Caco-2 (cell line): Measurements from ENCODE around the gene INO80E. TPM values are rescaled to one million over a fixed set of nuclear protein-coding genes. Genes with fewer than 3 reads are reported as not detected.
A peak's percentile ranks its signal among the peaks of the same experiment; 100 is the strongest.

Experiments used
- BruUV-seq: library from RNA; stranded (reverse); fragments of 400-500 nt; replicated peaks from 2 replicates; lab custom pipeline; 2021; lab: Mats Ljungman, UMichigan
- CTCF ChIA-PET: fragments of 300-600 bp; sonication (Branson Sonifier 250); formaldehyde crosslinking; loops from one replicate; lab custom pipeline; 2022; ENCODE audit warnings: antibody characterized with exemption; lab: Charles Lee
- POLR2A ChIA-PET: fragments of 300-600 bp; sonication (Branson Sonifier 250); formaldehyde crosslinking; loops from one replicate; lab custom pipeline; 2022; ENCODE audit warnings: antibody characterized with exemption; lab: Charles Lee
- DNase-seq, 2 experiments: peaks; one replicate each; pipeline versions ENCODE4 v3.0.0 to v3.0.0-alpha.2; 2020 to 2022
- H3K27me3 ChIP-seq: replicated peaks from 2 replicates; pipeline ENCODE4 v1.6.0; 2011; ENCODE audit warnings: low read length; ENCODE audit not compliant: control insufficient read depth, insufficient read depth
- H3K36me3 ChIP-seq: 2 replicates; pipeline ENCODE4 v1.5.1; 2011; ENCODE audit warnings: low read length; ENCODE audit not compliant: control insufficient read depth, insufficient read depth
- H3K4me1 ChIP-seq: fragments of 250-450 bp; sonication (Bioruptor Pico); 2 replicates; pipeline ENCODE4 v1.5.1; 2020; ENCODE audit warnings: mild to moderate bottlenecking
- H3K4me3 ChIP-seq: 2 replicates; pipeline ENCODE4 v1.5.1; 2011; ENCODE audit warnings: low read depth, mild to moderate bottlenecking, control low read depth, low read length
- H3K9me3 ChIP-seq: fragments of 250-450 bp; sonication (Bioruptor Pico); 2 replicates; pipeline ENCODE4 v1.5.1; 2020; ENCODE audit warnings: mild to moderate bottlenecking, moderate library complexity
- H3K27ac Mint-ChIP-seq: one replicate; pipeline ENCODE4 v1.8.0; 2022; ENCODE audit warnings: mixed read lengths; ENCODE audit not compliant: unreplicated experiment
- H3K27me3 Mint-ChIP-seq: one replicate; pipeline ENCODE4 v1.8.0; 2022; ENCODE audit warnings: mixed read lengths; ENCODE audit not compliant: insufficient read depth, unreplicated experiment
- H3K36me3 Mint-ChIP-seq: one replicate; pipeline ENCODE4 v1.8.0; 2022; ENCODE audit warnings: mild to moderate bottlenecking, mixed read lengths; ENCODE audit not compliant: insufficient read depth, unreplicated experiment
- H3K4me1 Mint-ChIP-seq: one replicate; pipeline ENCODE4 v1.8.0; 2022; ENCODE audit warnings: low read depth, mixed read lengths; ENCODE audit not compliant: unreplicated experiment
- H3K4me3 Mint-ChIP-seq: one replicate; pipeline ENCODE4 v1.8.0; 2022; ENCODE audit warnings: mild to moderate bottlenecking, moderate library complexity, mixed read lengths; ENCODE audit not compliant: unreplicated experiment
- H3K9me3 Mint-ChIP-seq: one replicate; pipeline ENCODE4 v1.8.0; 2022; ENCODE audit warnings: mixed read lengths; ENCODE audit not compliant: unreplicated experiment
- CTCF ChIP-seq, 2 experiments: fragments of 200-600 bp in 1 of 2; IDR thresholded peaks; 1 replicate in 1 of 2; 2 replicates in 1 of 2; pipeline versions ENCODE4 v1.5.1 to v1.8.0; 2011 to 2022; ENCODE audit warnings: antibody characterized with exemption in 1 of 2, control low read depth in 1 of 2, inconsistent platforms in 1 of 2, low read depth in 1 of 2, low read length in 1 of 2, mild to moderate bottlenecking in 1 of 2, moderate library complexity in 1 of 2; ENCODE audit not compliant: insufficient read depth in 1 of 2, severe bottlenecking in 1 of 2, unreplicated experiment in 1 of 2
- intact Hi-C: fragments of 100-400 bp; cut with micrococcal nuclease; formaldehyde crosslinking; loops from one replicate; pipeline ENCODE4 v1.10.0; 2022; ENCODE audit not compliant: unreplicated experiment
- total RNA-seq: library from RNA; stranded (reverse); gene quantifications from 2 replicates; pipeline ENCODE4 v1.2.3, GENCODE V29; 2022

INO80E gene
- total RNA-seq, 1 experiment from 2014 or later: 58.8 TPM

GRCh38 chr16:29974291-29975133, 21.5 kb upstream of the INO80E start:
- H3K36me3 Mint-ChIP-seq: peaks cover 36% of the 10 kb centered on the region
- H3K27ac Mint-ChIP-seq: peak overlapping the region; percentile 77
- H3K27me3 Mint-ChIP-seq: no peaks in the 10 kb centered on the region
- peak overlapping the region; percentile 88 for H3K4me3 Mint-ChIP-seq
- 0 out of 2 replicates have a peak, but pooled peaks cover 9% of the 10 kb centered on the region for H3K4me1 ChIP-seq
- TSS peak; percentile 21 for BruUV-seq
- ChIA-PET CTCF (interaction anchor here (1.5 kb wide), 2 partner anchors 13 to 48 kb away, joined by 9 to 13 read pairs; partner anchors contain the start of genes KCTD13 and TMEM219), POLR2A (interaction anchor here (1.1 to 1.4 kb wide), 2 partner anchors 91 to 294 kb away, joined by 3 to 12 read pairs; partner anchors contain the start of gene ALDOA)
- H3K27me3 ChIP-seq: no peaks in the 10 kb centered on the region
- intact Hi-C loops: loop anchor here (10.0 kb wide), 1 partner anchor 110 kb away; the partner anchor contains the start of gene CDIPT
- DNase-seq: no peak
- no peaks in the 10 kb centered on the region for H3K9me3 Mint-ChIP-seq
- H3K4me3 ChIP-seq: peak overlapping the region; percentile 50
- H3K4me1 Mint-ChIP-seq: peaks cover 16% of the 10 kb centered on the region
- no peak for TF ChIP-seq CTCF (IDR thresholded peaks at IDR 0.05; ENCODE audit: insufficient read depth in 1 of 2, low read depth in 1 of 2, low read length in 1 of 2, severe bottlenecking in 1 of 2, unreplicated experiment in 1 of 2)
- H3K9me3 ChIP-seq: no peaks in the 10 kb centered on the region
- H3K36me3 ChIP-seq: peaks cover 5% of the 10 kb centered on the region

DNA sequence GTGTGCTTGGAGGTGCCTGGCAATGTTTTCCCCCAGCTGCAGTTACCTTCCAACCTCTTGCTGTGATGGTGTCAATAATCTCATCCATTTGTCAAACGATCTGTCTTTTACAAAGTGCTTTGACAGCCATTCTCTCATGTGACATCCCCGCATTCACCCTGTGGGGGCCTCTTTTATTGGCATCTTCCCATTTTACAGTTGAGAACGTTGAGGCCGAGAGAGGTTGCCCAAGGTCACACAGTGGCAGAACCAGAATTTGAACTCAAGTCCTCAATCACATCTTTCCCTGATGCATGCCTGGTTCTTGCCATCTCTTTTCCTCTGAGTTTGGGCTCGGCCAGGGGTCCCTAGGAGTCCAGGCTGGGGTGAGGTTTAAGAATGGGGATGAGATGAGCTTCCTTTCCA, 20.9 kb upstream of the INO80E start:
- BruUV-seq: no TSS peak
- CTCF ChIA-PET: no interaction called here
- intact Hi-C loops: loop anchor here (10.0 kb wide), 1 partner anchor 110 kb away; the partner anchor contains the start of gene CDIPT

More for the DNA sequence above, 20.9 kb upstream of the INO80E start:
- Histone ChIP-seq H3K36me3 (peaks cover 7% of the 10 kb centered on the region), H3K27me3 (no peaks in the 10 kb centered on the region), H3K4me1 (0 out of 2 replicates have a peak, but pooled peaks cover 9% of the 10 kb centered on the region), H3K4me3 (peak overlapping the region; percentile 50), H3K9me3 (no peaks in the 10 kb centered on the region)
- DNase-seq: no peak
- H3K4me3 Mint-ChIP-seq: peak overlapping the region; percentile 88
- H3K27ac Mint-ChIP-seq: peak overlapping the region; percentile 77
- TF ChIP-seq CTCF (IDR thresholded peaks at IDR 0.05; ENCODE audit: insufficient read depth in 1 of 2, low read depth in 1 of 2, low read length in 1 of 2, severe bottlenecking in 1 of 2, unreplicated experiment in 1 of 2): no peak
- peaks cover 38% of the 10 kb centered on the region for H3K36me3 Mint-ChIP-seq
- POLR2A ChIA-PET: no interaction called here
- H3K9me3 Mint-ChIP-seq: no peaks in the 10 kb centered on the region
- no peaks in the 10 kb centered on the region for H3K27me3 Mint-ChIP-seq
- H3K4me1 Mint-ChIP-seq: peaks cover 16% of the 10 kb centered on the region
